ENCODE data around the gene KRABD2.
"Not testable (repeated sequence)": the region's sequence is repeated elsewhere in the genome, so short reads cannot be mapped to it uniquely, and the experiment has no call there.

The KRABD2 gene

DNA sequence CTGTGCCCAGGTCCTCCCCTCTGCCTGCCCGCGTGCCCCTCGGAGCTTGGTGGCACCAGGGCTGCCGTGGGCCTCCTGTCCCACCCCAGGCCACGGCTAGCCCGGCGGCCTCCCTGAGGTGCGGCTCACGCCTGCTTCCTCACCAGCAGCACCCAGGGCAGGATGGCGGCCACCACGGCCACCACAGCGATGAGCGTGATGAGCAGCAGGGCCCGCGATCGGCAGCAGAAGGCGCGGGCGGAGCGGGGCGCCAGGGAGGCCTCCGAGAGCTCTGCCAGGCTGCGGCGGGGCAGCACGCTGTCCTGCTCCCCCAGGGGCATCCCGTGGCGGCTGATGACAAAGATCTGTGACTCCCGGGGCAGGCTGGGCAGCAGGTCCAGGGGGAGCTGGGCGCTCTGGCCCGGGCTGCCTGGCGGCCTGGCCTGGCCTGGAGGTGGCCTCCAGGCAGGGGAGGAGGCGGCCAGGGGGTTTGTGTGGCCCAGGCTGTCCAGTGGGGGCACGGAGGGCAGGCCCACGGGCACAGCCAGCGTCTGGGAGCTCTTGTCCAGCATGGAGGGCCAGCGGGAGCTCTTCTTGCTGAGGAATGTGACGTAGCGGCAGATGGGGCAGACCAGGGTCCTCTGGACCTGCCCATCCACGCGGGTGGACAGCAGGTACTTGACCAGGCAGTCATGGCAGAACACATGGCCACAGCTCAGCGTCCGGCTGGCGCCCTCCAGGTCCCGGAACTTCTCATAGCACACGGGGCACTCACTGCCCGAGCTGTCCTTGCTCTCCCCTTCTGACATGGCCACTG, 16.4 kb upstream of the KRABD2 start:
- no peak for DNase-seq

DNA sequence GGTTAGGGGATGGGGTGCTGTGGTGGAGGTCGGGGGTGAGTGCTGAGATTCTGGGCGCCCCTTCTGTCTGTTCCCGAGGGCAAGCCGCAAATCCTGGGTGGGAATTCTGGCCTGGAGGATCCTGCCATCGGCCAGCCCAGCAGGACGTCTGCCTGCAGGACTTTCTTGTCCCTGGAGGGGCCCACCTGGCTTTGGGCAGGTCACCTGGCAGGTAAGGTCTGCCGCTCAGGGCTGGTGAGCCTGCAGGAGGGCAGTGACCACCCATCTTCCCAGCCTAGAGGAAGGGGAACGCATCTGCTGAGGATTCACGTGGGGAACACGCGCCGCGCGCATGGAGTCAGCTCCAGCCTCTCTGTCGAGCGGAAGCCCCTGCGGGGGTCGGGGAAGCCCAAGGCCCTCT, 15.8 kb upstream of the KRABD2 start:
- no peak for DNase-seq

DNA sequence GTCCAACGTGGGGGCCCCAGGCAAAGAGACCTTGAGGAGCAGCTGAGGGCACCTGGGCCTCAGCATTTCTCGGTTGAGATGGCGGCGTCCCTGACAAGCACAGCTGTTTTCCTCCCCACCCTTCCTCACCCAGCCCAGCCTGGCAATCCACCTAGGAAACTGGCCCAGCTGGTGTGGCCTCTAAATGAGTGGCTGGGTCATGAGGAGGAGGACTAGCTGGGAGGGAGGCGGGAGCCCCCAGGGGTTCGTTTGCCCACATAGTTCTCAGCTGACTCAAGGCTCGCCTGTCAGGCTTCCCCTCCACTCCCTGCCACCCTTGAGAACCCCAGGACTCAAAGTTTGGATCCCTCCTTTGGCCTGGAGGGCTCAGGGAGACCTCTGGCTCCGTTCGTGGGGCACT, 15.2 kb upstream of the KRABD2 start:
- DNase-seq: no peak

DNA sequence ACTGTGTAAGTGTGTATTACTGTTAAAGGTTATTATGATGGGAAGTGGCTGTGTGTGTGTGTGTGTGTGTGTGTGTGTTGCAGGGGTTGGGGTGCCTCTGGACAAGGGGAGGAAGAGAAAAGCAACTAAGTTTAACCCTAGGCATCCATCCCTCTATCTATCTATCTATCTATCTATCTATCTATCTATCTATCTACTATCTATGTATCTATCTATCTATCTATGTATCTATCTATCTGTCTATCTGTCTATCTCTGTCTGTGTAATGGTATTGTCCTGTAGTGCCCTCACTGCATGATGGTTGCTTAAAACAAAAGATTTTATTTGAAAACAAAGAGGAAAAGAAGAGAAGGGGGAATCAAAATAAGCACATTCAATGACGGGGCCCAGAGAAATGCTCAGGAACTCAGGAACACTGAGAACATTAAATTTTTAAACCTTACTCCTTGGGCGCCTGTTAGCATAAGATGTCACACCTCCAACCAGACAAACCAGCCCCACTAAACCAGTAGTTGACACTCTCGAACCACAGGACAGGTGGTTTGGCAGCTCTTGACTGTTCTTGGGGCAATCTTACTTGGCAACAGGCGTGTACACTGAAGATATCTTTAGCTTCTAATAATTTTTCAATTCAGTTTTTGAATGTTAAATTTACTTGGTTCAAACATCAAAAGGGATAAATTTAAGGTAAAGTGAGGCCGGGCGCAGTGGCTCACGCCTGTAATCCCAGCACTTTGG, 11.6 kb upstream of the KRABD2 start:
- DNase-seq: no peak

DNA sequence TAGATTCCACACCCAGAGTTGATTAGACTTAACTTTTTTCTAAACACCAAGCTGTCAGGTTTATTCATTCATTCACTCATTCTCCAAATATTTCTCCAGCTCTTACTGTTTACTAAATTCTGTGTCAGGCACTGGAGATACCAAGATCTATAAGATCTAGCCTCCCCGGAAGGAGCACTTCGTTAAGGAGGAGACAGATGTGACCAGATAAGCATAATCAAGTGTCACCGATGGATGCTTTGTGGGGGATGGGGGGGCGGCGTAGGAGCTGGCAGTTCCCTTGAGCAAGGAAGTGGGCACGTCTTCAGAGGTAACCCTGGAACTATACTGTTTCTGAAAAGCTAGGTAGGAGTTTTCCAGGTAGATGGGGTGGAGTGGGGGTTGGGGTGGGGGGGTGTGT, 10.3 kb upstream of the KRABD2 start:
- DNase-seq: no peak

DNA sequence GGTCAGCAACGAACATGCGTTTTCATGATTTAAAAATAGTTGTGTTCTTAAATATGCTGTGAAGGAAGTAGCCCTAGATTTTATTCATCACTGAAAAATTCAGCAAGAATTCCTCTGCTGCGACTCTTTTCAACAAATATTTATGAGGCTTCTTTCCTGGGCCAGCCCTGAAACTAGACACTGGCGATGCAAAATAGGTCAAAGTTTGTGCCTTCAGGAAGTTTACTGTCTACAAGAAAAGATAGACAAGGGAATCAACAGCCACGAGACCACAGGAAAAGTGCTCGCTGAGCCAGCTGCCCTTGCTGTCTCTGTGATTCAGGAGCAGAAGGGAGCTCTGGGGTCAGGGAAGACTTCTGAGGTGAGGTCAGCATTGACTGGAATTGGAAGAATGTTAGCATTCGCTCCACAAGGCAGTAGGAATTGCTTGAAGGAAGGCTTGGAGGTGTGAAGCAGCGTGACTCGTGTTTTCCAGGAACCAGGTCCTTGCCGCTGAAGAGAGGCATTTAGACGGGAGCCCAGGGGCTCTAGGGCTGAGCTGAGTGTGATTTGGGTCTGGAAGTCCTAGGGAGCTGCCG, 8.4 kb upstream of the KRABD2 start:
- no peak for DNase-seq

DNA sequence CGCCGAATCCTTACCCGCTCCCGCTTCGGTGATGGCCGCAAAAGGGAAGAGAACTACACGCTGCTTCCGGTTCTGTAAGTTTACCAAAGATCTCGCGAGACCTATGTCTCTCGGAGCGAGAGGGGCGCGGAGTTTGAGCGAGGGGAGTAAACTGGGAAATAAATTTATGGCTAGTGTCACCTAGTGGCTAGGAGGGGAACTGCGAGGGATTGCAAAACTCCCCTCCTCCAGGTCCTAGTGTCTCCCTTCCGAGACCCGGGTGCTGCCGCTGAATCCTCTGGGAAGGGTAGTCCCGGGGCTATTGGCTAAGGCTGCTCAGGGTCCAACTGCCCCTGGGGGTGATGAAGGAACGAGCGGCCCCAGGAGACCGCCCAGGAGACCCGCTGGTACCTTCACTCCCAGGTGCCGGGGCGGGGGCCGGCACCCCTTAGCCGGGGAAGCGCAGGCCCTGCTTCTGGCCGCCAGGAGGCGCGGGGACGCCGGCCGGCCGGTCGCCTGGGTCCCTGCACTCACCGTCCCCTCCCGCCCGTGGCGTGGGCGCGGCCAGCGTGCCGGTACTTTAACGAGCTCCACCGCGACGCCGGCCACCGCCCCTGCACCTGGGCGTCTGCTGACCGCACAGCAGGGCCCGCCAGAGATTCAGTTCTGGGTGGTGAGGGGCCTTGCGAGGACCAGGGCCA, 6.8 kb upstream of the KRABD2 start, which contains the start of gene RPL26:
Gene RPL26 (minus strand): TSS at position 51 of the 680 bp plus-strand sequence. CDS start 883 bp downstream, outside the sequence.
- DNase-seq: peak; percentile 94

DNA sequence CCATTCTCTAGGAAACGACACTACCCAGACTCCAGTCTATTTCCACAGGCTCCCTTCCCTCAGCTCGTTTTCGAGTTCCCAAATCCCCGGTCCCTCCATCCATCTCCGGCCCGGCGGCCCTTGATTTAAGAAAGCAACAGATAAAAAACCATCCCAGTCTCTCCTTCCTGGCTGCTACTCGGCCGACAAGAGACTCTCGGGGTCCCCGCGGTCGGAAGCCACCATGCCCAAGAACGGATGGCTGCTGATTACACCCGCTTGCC, 6.3 kb upstream of the KRABD2 start:
- no peak for DNase-seq

DNA sequence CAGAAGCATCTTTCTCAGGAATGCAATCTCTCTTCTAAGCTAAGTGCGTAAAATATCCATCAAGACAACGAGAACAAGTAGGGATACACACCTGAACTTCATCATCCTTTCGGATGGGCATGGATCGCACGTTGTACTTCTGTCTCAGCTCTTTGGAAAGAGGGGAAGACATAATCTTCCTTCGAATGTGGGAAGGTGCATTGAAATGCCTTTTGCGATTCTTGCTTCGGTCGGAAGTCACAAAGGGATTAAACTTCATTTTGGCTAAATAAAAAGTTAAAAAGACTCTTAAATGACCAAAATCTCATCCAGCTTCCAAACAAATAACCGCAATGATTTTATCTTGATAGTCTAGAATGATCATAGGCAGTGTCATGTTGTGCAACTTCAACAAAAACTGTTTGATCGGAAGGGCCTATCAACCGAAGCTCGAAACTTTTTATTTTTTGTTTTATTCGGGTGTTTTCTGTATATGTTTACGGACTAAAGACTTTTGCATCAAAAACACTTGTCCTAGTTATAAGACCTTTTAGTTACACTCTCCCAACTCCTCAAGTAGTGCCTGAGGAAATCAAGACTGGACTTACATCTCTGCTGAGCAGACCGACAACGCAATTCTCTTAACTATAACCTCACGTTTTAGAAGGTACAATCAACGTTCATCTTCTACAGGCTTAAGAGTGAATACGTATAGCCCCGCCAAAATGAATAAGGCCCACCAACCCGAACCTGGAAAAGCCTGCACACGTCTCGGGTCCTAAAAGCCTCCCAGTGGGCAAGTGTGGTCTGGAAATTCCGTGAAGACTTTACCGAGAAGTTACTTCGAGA, 5.8 kb upstream of the KRABD2 start:
- no peak for DNase-seq

DNA sequence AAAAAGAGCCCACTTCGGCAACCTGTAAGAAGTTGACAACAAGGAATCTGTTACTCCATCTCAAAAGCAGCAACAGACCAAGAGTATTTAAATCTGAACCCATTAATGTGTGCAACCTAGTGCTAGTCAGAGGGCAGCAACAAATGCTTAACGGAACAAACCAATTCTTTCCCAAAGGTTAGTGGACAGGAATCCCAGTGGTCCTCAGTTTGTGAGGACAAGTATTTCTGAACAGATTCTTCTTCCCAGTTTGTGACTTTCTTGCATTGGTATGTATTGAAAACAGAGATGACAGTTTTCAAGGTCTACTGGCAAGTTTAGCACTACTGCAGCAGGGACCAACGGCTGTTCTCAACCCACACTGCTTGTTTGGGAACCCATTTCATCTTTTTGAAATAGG, 3.5 kb upstream of the KRABD2 start:
- DNase-seq: no peak

DNA sequence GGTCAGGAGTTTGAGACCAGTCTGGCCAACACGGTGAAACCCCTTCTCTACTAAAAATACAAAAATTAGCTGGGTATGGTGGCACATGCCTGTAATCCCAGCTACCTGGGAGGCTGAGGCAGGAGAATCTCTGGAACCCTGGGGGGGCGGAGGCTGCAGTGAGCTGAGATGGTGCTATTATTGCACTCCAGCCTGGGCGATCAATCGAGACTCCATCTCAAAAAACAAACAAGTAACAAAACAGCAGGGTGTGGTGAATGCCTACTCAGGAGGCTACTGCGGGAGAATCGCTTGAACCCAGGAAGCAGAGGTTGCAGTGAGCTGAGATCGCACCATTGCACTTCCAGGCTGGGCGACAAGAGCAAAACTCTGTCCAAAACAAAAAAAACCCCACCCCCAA, 1.6 kb upstream of the KRABD2 start:
- not testable (repeated sequence) for DNase-seq

DNA sequence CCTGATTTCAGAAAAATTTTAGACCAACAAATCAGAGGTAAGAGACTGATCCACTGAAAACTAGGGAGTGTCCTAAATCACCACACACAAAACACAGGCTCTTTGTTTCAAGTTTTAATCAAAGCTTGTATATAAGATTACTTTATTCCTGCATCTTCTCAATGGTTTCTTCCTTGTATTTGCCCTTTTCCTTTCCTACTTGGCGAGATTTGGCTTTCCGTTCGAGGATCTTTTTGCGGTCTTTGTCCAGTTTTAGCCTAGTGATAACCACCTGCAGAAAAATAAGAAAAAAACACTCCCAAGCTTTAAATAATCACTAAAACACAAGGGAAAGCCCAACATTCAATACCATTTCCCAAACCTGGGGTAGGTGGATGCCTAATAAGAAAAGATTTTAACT, 918 bp upstream of the KRABD2 start:
- no peak for DNase-seq

DNA sequence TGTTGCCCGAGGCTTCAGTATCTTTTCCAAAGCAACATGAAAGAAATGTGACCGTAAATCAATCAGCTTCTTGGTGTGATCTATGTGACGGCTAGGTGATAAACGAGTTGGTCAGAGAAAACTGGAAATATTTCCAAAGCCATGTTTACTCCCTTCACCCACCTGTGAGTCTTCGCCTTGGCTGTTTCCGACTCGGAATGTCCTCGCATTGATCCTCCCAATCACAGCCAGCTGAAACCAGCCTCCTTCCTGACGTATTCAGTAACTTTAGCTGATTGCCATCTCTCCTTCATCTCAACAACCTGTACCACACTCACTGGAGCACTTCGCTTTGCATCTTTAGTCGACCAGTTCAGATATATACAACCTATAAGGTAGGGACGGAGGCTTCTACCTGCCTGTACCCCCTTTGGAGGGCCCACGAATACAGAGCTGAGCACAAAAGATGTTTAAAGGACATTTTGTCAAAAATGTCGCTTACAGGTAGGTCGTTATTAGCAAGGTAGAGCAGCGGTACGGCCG, 705 bp downstream of the KRABD2 start:
- DNase-seq: no peak

DNA sequence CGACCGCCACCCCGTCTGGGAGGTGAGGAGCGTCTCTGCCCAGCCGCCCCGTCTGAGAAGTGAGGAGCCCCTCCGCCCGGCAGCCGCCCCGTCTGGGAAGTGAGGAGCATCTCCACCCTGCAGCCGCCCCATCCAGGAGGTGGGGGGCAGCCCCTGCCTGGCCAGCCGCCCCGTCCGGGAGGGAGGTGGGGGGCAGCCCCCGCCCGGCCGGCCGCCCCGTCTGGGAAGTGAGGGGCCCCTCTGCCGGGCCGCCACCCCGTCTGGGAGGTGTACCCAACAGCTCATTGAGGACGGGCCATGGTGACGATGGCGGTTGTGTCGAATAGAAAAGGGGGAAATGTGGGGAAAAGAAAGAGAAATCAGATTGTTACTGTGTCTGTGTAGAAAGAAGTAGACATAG, 2.6 kb downstream of the KRABD2 start:
- DNase-seq: not testable (repeated sequence)

DNA sequence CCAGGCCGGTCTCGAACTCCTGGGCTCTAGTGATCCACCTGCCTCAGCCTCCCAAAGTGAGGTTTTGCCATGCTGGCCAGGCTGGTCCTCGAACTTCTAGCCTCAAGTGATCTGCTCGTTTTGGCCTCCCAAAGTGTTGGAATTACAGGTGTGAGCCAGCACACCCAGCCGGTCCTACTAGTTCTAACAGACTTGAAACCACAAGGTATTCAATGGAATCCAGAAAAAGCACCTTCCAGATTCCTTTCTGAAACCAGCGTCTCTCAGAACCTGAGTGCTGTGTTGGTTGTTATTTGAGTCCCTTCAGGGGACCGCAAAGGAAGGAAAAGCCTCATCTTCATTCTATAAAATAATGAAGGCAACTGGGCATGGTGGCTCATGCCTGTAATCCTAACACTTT, 4.1 kb downstream of the KRABD2 start:
- DNase-seq: no peak

DNA sequence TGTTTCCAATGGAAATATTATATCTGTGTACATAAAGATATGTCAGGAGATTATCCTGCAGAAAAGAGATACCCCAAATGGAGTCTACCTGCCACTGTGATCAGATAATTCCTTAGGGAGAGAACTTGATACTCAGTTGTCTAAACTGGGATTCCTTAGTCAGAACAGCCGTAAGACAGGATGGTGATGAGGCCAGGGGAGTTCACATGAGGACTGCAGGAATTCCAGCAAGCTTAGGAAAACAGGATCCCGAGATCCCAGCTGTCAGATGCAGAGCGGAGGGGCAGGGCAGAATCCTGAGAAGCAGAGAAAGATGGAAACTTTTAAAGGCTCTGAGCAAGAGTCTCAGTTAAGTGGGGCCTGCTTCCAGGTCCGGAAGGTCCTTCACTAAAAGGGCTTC, 4.7 kb downstream of the KRABD2 start:
- DNase-seq: no peak

DNA sequence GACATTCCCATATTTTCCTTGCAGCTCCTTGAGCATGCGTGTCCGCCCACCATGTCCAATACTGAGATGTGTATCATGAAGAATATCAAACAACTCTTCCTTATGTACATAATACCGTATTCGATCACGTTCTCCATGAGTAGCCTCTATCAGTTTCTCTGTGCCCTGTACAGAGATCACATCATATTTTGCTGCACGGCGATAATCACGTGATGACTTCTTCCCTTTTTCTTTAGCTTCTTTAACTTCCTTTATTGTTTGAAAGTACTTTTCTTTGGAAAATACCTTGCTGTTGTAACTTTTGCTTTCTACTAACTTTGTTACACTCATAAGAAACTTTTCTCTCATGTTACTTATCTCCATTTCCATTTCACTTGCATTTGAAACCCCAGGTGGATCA, 6.6 kb downstream of the KRABD2 start:
- DNase-seq: no peak

DNA sequence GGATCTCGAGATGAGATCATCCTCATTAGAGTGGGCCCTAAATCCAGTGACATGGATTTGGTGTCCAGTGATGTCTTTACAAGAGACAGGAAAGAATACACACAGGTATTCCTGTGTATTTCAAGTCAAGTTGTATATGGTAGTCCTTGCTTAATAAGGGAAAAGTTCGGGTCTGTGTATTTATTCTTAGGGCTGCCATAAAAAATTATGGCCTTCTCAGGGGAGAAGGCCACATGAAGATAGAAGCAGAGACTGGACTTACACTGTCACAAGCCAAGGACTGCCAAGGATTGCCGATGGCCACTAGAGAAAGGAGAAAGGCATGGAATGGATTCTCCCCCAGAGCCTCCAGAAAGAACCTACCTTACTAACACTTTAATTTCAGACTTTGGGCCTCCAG, 8.3 kb downstream of the KRABD2 start:
- DNase-seq: no peak

DNA sequence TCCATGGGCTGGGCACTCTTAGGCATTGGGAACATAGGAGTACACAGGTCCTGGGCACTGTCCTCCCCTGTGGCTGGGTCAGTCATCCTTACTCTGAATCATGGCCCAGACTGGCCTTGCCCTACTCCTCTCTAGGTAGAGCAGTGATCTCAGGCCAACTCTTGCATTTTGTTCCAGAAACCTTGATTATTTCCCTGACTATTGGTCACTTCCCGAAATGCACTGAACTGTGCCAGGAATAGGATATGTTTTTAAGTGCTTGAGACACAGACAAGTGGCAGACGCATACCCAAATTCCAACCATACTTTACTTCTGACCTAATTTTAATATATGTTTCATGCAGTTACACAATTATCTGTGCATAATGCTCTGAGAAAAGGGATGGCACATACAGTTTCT, 10.3 kb downstream of the KRABD2 start:
- no peak for DNase-seq

DNA sequence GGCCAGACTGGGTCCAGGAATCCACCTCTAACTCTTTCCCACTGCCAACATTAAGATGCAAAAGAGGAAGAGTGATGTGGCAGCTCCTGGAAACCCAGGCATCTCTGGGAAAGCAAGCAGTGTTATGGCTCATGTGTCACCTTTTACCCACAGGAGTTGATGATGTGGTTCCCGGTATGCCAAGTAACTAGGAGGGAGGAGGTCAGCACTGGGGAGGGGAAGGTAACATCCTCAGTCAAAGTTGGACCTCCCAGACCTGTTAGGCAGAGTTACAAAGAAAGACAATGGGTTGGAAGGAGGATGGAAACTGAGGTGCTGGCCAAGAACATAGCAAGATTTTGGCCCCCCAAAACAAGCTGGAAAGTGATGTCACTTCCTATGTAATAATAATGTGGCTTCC, 11.4 kb downstream of the KRABD2 start:
- DNase-seq: no peak

DNA sequence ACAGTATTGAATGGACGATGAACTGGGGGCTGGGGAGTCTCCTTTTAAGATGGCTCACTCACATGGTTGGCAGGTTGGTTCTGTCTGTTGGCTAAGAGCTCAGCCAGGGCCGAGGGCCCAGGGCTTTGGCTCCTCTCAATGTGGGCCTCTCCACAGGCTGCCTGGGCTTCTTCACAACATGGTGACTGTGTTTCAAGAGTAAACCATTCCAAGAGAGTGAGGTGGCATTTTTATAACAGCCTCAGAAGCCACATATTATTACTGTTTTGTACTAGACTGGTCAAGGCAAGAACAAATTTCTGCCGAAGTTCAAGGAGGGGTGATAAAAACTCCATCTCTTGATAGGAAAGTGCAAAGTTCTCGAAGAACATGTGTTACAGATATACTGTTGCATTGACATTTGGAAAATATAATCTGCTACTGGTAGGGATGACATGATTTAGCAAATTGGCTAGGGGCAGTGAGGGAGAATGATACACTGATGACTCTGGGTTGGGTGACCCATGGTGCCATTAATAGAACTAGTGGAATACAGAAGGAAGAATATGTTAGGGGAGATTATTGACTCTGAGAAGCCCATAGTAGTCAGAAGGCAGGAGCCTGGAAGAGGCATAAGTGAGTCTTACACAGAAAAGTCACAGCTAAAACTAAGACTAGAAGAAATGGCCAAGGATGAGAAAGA, 13.7 kb downstream of the KRABD2 start:
- no peak for DNase-seq

DNA sequence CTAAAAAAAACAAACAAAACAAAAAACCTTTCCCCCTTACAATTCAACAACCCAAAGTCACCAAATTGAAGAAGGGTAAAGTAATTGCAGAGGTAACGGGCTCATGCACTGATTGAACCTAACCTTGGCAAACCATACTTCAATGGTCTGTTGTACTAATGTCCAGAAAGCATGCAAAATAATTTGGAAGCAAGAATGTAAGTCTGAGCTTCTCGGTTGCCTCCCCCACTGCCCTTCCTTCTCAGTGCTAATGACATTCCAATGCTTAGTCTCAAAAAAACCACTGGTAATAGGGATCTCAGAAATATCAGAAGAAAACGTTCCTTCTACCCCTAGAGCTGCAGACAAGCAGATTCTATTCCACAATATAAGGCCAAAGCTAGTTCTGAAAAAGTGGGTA, 15.8 kb downstream of the KRABD2 start:
- no peak for DNase-seq
